HG03045 (cell line): ENCODE data around the gene NET1.
"Not testable (repeated sequence)": the region's sequence is repeated elsewhere in the genome, so short reads cannot be mapped to it uniquely, and the experiment has no call there.

Experiments used
- ATAC-seq: cut with Tn5 transposase; IDR thresholded peaks from one replicate; pipeline ENCODE4 v1.9.1; 2021; ENCODE audit warnings: mild to moderate bottlenecking, moderate library complexity; ENCODE audit not compliant: unreplicated experiment

Gene NET1

GRCh38 chr10:5412277-5412941 is at the start of gene NET1:
Gene NET1 (plus strand): TSS chr10:5412557. CDS start chr10:5412693, 136 bp downstream.
- ATAC-seq = peak; percentile 97

GRCh38 chr10:5362873-5363272 is 49.5 kb upstream of the NET1 start:
- ATAC-seq = no peak

GRCh38 chr10:5364374-5364773 is 48.0 kb upstream of the NET1 start:
- no peak for ATAC-seq

GRCh38 chr10:5364890-5365338 is 47.4 kb upstream of the NET1 start, which contains the start of gene UCN3:
Gene UCN3 (plus strand): TSS chr10:5364966. CDS start chr10:5373721, 8,755 bp downstream.
- no peak for ATAC-seq

- ATAC-seq = no peak
Observed at GRCh38 chr10:5365928-5366327, 46.4 kb upstream of the NET1 start.

- ATAC-seq = no peak
Observed at GRCh38 chr10:5369362-5370158, 42.8 kb upstream of the NET1 start.

- ATAC-seq = no peak
Observed at GRCh38 chr10:5370493-5371352, 41.6 kb upstream of the NET1 start.

GRCh38 chr10:5373307-5373706 is 39.0 kb upstream of the NET1 start:
- ATAC-seq = no peak

- ATAC-seq = no peak
Observed at GRCh38 chr10:5373891-5374611, 38.3 kb upstream of the NET1 start.

GRCh38 chr10:5376450-5376849 is 35.9 kb upstream of the NET1 start:
- no peak for ATAC-seq

- not testable (repeated sequence) for ATAC-seq
Observed at GRCh38 chr10:5379202-5379601, 33.2 kb upstream of the NET1 start.

- not testable (repeated sequence) for ATAC-seq
Observed at GRCh38 chr10:5380395-5380794, 32.0 kb upstream of the NET1 start.

GRCh38 chr10:5381187-5381586 is 31.2 kb upstream of the NET1 start:
- ATAC-seq = no peak

GRCh38 chr10:5385224-5385623 is 27.1 kb upstream of the NET1 start:
- no peak for ATAC-seq

- ATAC-seq = no peak
Observed at GRCh38 chr10:5387169-5387568, 25.2 kb upstream of the NET1 start.

- ATAC-seq = no peak
Observed at GRCh38 chr10:5390607-5391205, 21.7 kb upstream of the NET1 start.

- ATAC-seq = no peak
Observed at GRCh38 chr10:5391790-5392189, 20.6 kb upstream of the NET1 start.

GRCh38 chr10:5393529-5393928 is 18.8 kb upstream of the NET1 start:
- no peak for ATAC-seq

- no peak for ATAC-seq
Observed at GRCh38 chr10:5395168-5395567, 17.2 kb upstream of the NET1 start.
